Astrocyte (in vitro differentiated cells and primary cell): Measurements from ENCODE around the gene MYO5B. TPM values are rescaled to one million over a fixed set of nuclear protein-coding genes. Genes with fewer than 3 reads are reported as not detected.

Source experiments
- DNase-seq: peaks from one replicate; pipeline ENCODE4 v3.0.0-alpha.2; 2010; ENCODE audit warnings: low read depth
- FAIRE-seq: peaks from 2 replicates; lab custom pipeline; 2011; peaks lifted over from hg19 to GRCh38; lab: Jason Lieb, UNC
- H2AFZ ChIP-seq: 2 replicates; pipeline ENCODE4 v1.6.0; 2012; ENCODE audit warnings: low read depth, low read length, inconsistent platforms
- H3K27ac ChIP-seq: 2 replicates; pipeline ENCODE4 v1.5.1; 2011; ENCODE audit warnings: low read depth, low read length, inconsistent platforms
- H3K27me3 ChIP-seq: 2 replicates; pipeline ENCODE4 v1.6.0; 2011; ENCODE audit warnings: low read length, inconsistent platforms; ENCODE audit not compliant: insufficient read depth
- H3K36me3 ChIP-seq: 2 replicates; pipeline ENCODE4 v1.5.1; 2011; ENCODE audit warnings: low read length, inconsistent platforms; ENCODE audit not compliant: insufficient read depth
- H3K4me1 ChIP-seq: 2 replicates; pipeline ENCODE4 v1.5.1; 2011; ENCODE audit warnings: low read length, inconsistent platforms; ENCODE audit not compliant: insufficient read depth
- H3K4me2 ChIP-seq: 2 replicates; pipeline ENCODE4 v1.6.0; 2012; ENCODE audit warnings: low read length, inconsistent platforms
- H3K4me3 ChIP-seq: 2 replicates; pipeline ENCODE4 v1.5.1; 2011; ENCODE audit warnings: low read depth, mild to moderate bottlenecking, low read length, inconsistent platforms; ENCODE audit not compliant: insufficient read depth
- H3K79me2 ChIP-seq: 2 replicates; pipeline ENCODE4 v1.6.0; 2012; ENCODE audit warnings: mild to moderate bottlenecking, low read length, inconsistent platforms; ENCODE audit not compliant: insufficient read depth
- H3K9ac ChIP-seq: 2 replicates; pipeline ENCODE4 v1.6.0; 2012; ENCODE audit warnings: mild to moderate bottlenecking, low read length, inconsistent platforms
- H3K9me3 ChIP-seq: 2 replicates; pipeline ENCODE4 v1.5.1; 2012; ENCODE audit warnings: low read depth, mild to moderate bottlenecking, low read length, inconsistent platforms; ENCODE audit not compliant: insufficient read depth
- H4K20me1 ChIP-seq: 2 replicates; pipeline ENCODE4 v1.6.0; 2012; ENCODE audit warnings: low read length, inconsistent platforms; ENCODE audit not compliant: insufficient read depth
- H3K27ac Mint-ChIP-seq: one replicate; pipeline ENCODE4 v1.8.0; 2021; ENCODE audit warnings: mild to moderate bottlenecking, mixed read lengths; ENCODE audit not compliant: unreplicated experiment
- H3K27me3 Mint-ChIP-seq: one replicate; pipeline ENCODE4 v1.8.0; 2021; ENCODE audit warnings: low read depth, mixed read lengths; ENCODE audit not compliant: unreplicated experiment
- H3K36me3 Mint-ChIP-seq: one replicate; pipeline ENCODE4 v1.8.0; 2021; ENCODE audit warnings: low read depth, mixed read lengths; ENCODE audit not compliant: unreplicated experiment
- H3K4me1 Mint-ChIP-seq: one replicate; pipeline ENCODE4 v1.8.0; 2021; ENCODE audit warnings: low read depth, mixed read lengths; ENCODE audit not compliant: unreplicated experiment
- H3K4me3 Mint-ChIP-seq: one replicate; pipeline ENCODE4 v1.8.0; 2021; ENCODE audit warnings: mild to moderate bottlenecking, moderate library complexity, mixed read lengths; ENCODE audit not compliant: unreplicated experiment
- H3K9me3 Mint-ChIP-seq: one replicate; pipeline ENCODE4 v1.8.0; 2021; ENCODE audit warnings: mild to moderate bottlenecking, mixed read lengths; ENCODE audit not compliant: unreplicated experiment
- EZH2 ChIP-seq: IDR thresholded peaks from 2 replicates; pipeline ENCODE4 v1.6.1; 2012; ENCODE audit warnings: mild to moderate bottlenecking, low read length, inconsistent platforms; ENCODE audit not compliant: insufficient read depth
- total RNA-seq: library from RNA; stranded (reverse); gene quantifications from 2 replicates; pipeline ENCODE4 v1.2.1, GENCODE V29; 2021
- TF ChIP-seq, protein P1 (sequence below): IDR thresholded peaks from 2 replicates; pipeline ENCODE4 v1.5.1; 2011; ENCODE audit warnings: low read depth, mild to moderate bottlenecking, inconsistent platforms, low read length, moderate library complexity; ENCODE audit not compliant: insufficient read depth

The MYO5B gene
- total RNA-seq, 1 donor from 2014 or later, result 8.3 TPM

DNA sequence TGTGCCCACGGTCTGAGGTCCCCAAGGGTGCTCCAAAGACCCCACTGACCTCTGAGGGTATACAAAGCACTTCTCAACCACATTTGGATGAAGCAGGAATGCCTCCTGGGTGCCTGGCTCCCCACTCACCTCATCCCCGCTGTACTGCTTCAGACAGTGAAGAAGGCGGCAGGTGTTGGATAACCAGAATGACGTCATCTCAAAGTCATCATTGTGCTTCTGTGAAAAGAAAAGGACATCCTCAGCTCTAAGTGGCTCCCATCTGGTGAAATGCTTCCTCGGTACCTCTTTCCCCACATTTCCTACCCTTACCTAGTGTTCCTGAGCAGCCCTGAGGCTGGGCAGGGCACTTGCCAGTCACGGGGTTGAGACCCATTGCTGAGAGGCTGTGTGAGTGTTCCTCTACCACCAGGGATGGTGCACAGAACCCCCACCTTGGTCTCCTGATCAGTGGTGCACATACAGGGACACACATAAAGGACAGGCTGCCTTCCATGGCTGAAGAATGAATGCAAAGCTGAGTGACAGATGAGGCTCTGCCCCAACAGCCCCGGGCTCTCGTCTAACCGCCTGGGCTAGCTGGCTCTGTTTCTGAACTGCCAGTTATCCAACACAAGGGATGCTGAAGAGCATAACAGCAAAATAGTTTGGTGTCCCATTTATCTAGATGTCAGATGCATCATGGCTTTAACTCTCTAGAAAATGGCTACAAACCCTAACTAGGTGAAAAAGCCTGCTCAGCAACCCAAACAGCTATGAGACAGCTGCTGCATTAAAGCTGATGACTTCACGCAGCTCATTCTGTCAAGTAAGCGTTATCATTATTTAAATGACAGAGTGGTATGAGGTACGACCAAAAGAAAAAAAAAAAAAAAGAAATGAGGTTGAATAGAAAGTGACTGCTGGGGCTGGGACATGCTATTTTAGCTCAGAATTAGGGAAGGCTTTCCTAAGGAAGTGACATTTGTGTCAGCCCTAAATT is 353.4 kb downstream of the MYO5B start:
- Histone ChIP-seq H3K79me2 (no peaks in the 10 kb centered on the region), H2AFZ (no peak overlapping the region), H3K27me3 (no peaks in the 10 kb centered on the region), H3K4me1 (peaks cover 11% of the 10 kb centered on the region), H3K9ac (no peak overlapping the region), H3K27ac (no peak overlapping the region), H4K20me1 (no peaks in the 10 kb centered on the region), H3K9me3 (no peaks in the 10 kb centered on the region), H3K4me3 (no peak overlapping the region), H3K36me3 (no peaks in the 10 kb centered on the region), H3K4me2 (no peak overlapping the region)
- H3K27ac Mint-ChIP-seq, result no peak overlapping the region
- DNase-seq (no peak), FAIRE-seq (no peak)
- H3K9me3 Mint-ChIP-seq, result no peaks in the 10 kb centered on the region
- peaks cover 3% of the 10 kb centered on the region for H3K36me3 Mint-ChIP-seq
- H3K27me3 Mint-ChIP-seq, result peaks cover 2% of the 10 kb centered on the region
- no peak for TF ChIP-seq EZH2
- TF ChIP-seq, protein P1, sequence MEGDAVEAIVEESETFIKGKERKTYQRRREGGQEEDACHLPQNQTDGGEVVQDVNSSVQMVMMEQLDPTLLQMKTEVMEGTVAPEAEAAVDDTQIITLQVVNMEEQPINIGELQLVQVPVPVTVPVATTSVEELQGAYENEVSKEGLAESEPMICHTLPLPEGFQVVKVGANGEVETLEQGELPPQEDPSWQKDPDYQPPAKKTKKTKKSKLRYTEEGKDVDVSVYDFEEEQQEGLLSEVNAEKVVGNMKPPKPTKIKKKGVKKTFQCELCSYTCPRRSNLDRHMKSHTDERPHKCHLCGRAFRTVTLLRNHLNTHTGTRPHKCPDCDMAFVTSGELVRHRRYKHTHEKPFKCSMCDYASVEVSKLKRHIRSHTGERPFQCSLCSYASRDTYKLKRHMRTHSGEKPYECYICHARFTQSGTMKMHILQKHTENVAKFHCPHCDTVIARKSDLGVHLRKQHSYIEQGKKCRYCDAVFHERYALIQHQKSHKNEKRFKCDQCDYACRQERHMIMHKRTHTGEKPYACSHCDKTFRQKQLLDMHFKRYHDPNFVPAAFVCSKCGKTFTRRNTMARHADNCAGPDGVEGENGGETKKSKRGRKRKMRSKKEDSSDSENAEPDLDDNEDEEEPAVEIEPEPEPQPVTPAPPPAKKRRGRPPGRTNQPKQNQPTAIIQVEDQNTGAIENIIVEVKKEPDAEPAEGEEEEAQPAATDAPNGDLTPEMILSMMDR, result no peak
- peaks cover 25% of the 10 kb centered on the region for H3K4me1 Mint-ChIP-seq
- H3K4me3 Mint-ChIP-seq, result no peak overlapping the region

DNA sequence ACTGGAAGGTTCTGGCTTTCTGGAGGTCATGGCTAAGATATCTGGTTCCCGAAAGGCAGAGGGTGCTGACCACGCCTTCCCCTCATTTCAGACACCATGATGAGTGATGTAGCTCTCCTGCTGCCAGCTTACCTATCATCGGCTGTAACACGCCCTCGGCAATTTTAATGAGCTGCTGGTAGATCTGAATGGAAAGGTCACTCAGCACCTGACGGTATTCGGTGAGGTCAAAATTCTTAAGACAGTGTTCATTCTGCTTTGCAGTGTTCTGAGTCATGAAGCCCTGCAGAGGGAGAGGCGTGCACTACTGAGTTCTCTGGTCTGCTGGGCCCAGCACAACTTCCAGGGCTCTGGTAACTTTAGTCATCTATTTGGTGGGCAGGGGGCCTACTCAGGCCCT is 355.9 kb downstream of the MYO5B start:
- Histone ChIP-seq H3K4me1 (peaks cover 19% of the 10 kb centered on the region), H3K36me3 (no peaks in the 10 kb centered on the region), H3K27ac (no peak overlapping the region), H3K27me3 (no peaks in the 10 kb centered on the region), H3K9me3 (no peaks in the 10 kb centered on the region), H2AFZ (no peak overlapping the region), H3K4me3 (no peak overlapping the region), H3K79me2 (no peaks in the 10 kb centered on the region), H3K4me2 (peak overlapping the region; percentile 58), H3K9ac (no peak overlapping the region), H4K20me1 (no peaks in the 10 kb centered on the region)
- no peak overlapping the region for H3K27ac Mint-ChIP-seq
- H3K27me3 Mint-ChIP-seq, result no peaks in the 10 kb centered on the region
- no peaks in the 10 kb centered on the region for H3K9me3 Mint-ChIP-seq
- no peak overlapping the region for H3K4me3 Mint-ChIP-seq
- no peak for FAIRE-seq
- H3K4me1 Mint-ChIP-seq, result peaks cover 37% of the 10 kb centered on the region
- TF ChIP-seq, protein P1, result no peak
- peak; percentile 79 for DNase-seq
- H3K36me3 Mint-ChIP-seq, result peaks cover 3% of the 10 kb centered on the region

- Mint-ChIP-seq H3K27me3 (no peaks in the 10 kb centered on the region), H3K4me3 (no peak overlapping the region), H3K27ac (no peak overlapping the region), H3K36me3 (peaks cover 3% of the 10 kb centered on the region), H3K9me3 (no peaks in the 10 kb centered on the region), H3K4me1 (peaks cover 34% of the 10 kb centered on the region)
- Histone ChIP-seq H3K9ac (no peak overlapping the region), H3K27me3 (no peaks in the 10 kb centered on the region), H3K9me3 (no peaks in the 10 kb centered on the region), H3K79me2 (no peaks in the 10 kb centered on the region), H4K20me1 (no peaks in the 10 kb centered on the region), H3K4me1 (peaks cover 19% of the 10 kb centered on the region), H3K4me3 (no peak overlapping the region), H3K4me2 (no peak overlapping the region), H2AFZ (no peak overlapping the region), H3K27ac (no peak overlapping the region), H3K36me3 (no peaks in the 10 kb centered on the region)
- no peak for TF ChIP-seq EZH2
- TF ChIP-seq, protein P1, result no peak
- FAIRE-seq (no peak), DNase-seq (no peak)
Observed at GRCh38 chr18:49838381-49838780, 356.6 kb downstream of the MYO5B start.
